ENCODE data around the gene ENPP5.

The ENPP5 gene

GRCh38 chr6:46116289-46116688 is 54.5 kb downstream of the ENPP5 start:
- H2AFZ ChIP-seq (ENCODE audit: low read length) = no peak overlapping the region
- H3K4me2 ChIP-seq (ENCODE audit: low read length) = no peak overlapping the region
- H3K36me3 ChIP-seq (ENCODE audit: insufficient read depth, low read length) = no peaks in the 10 kb centered on the region
- no peak overlapping the region for H3K27ac ChIP-seq (ENCODE audit: low read depth, low read length, poor library complexity, severe bottlenecking)
- no peaks in the 10 kb centered on the region for H3K27me3 ChIP-seq (ENCODE audit: insufficient read depth, low read length)
- peaks cover 3% of the 10 kb centered on the region; the same call in 1 of the 2 replicates for H3K9me3 ChIP-seq (ENCODE audit: low read length)
- no peak overlapping the region for H3K4me3 ChIP-seq (ENCODE audit: low read depth, low read length, poor library complexity, severe bottlenecking)
- H3K4me1 ChIP-seq (ENCODE audit: insufficient read depth, low read length, severe bottlenecking) = no peaks in the 10 kb centered on the region
- no peaks in the 10 kb centered on the region for H3F3A ChIP-seq (ENCODE audit: insufficient read depth, low read length)
- H3K9me2 ChIP-seq (ENCODE audit: low read depth, low read length) = no peaks in the 10 kb centered on the region
- no peaks in the 10 kb centered on the region for H3K79me2 ChIP-seq (ENCODE audit: insufficient read depth, low read length)
- no peak for TF ChIP-seq CTCF (IDR thresholded peaks at IDR 0.05; ENCODE audit: low read length)
- no peak for TF ChIP-seq EZH2 (IDR thresholded peaks at IDR 0.05; ENCODE audit: borderline replicate concordance, low read length)
- no peaks in the 10 kb centered on the region for H4K20me1 ChIP-seq (ENCODE audit: insufficient read depth, low read length)
- no peak overlapping the region for H3K9ac ChIP-seq (ENCODE audit: low read length)

GRCh38 chr6:46115634-46116033 is 55.1 kb downstream of the ENPP5 start:
- H3K4me1 ChIP-seq (ENCODE audit: insufficient read depth, low read length, severe bottlenecking) = no peaks in the 10 kb centered on the region

GRCh38 chr6:46113370-46113769 is 57.4 kb downstream of the ENPP5 start:
- Histone ChIP-seq H3K4me3 (ENCODE audit: low read depth, low read length, poor library complexity, severe bottlenecking) (no peak overlapping the region), H3K9ac (ENCODE audit: low read length) (no peak overlapping the region), H3K79me2 (ENCODE audit: insufficient read depth, low read length) (no peaks in the 10 kb centered on the region), H3K27ac (ENCODE audit: low read depth, low read length, poor library complexity, severe bottlenecking) (no peak overlapping the region), H3K4me2 (ENCODE audit: low read length) (no peak overlapping the region), H4K20me1 (ENCODE audit: insufficient read depth, low read length) (no peaks in the 10 kb centered on the region), H3K4me1 (ENCODE audit: insufficient read depth, low read length, severe bottlenecking) (no peaks in the 10 kb centered on the region), H3K27me3 (ENCODE audit: insufficient read depth, low read length) (no peaks in the 10 kb centered on the region), H3K9me2 (ENCODE audit: low read depth, low read length) (no peaks in the 10 kb centered on the region), H3F3A (ENCODE audit: insufficient read depth, low read length) (no peaks in the 10 kb centered on the region), H3K9me3 (ENCODE audit: low read length) (peaks cover 3% of the 10 kb centered on the region; the same call in 1 of the 2 replicates), H3K36me3 (ENCODE audit: insufficient read depth, low read length) (no peaks in the 10 kb centered on the region), H2AFZ (ENCODE audit: low read length) (no peak overlapping the region)
- TF ChIP-seq CTCF (IDR thresholded peaks at IDR 0.05; ENCODE audit: low read length) = no peak
- TF ChIP-seq EZH2 (IDR thresholded peaks at IDR 0.05; ENCODE audit: borderline replicate concordance, low read length) = no peak

More at GRCh38 chr6:46115634-46116033, 55.1 kb downstream of the ENPP5 start:
- Histone ChIP-seq H3K9me3 (ENCODE audit: low read length) (peaks cover 3% of the 10 kb centered on the region; the same call in 1 of the 2 replicates), H3F3A (ENCODE audit: insufficient read depth, low read length) (no peaks in the 10 kb centered on the region), H2AFZ (ENCODE audit: low read length) (no peak overlapping the region), H3K9me2 (ENCODE audit: low read depth, low read length) (no peaks in the 10 kb centered on the region), H3K27ac (ENCODE audit: low read depth, low read length, poor library complexity, severe bottlenecking) (no peak overlapping the region), H3K4me3 (ENCODE audit: low read depth, low read length, poor library complexity, severe bottlenecking) (no peak overlapping the region), H3K9ac (ENCODE audit: low read length) (no peak overlapping the region), H3K36me3 (ENCODE audit: insufficient read depth, low read length) (no peaks in the 10 kb centered on the region), H3K4me2 (ENCODE audit: low read length) (no peak overlapping the region), H4K20me1 (ENCODE audit: insufficient read depth, low read length) (no peaks in the 10 kb centered on the region), H3K79me2 (ENCODE audit: insufficient read depth, low read length) (no peaks in the 10 kb centered on the region), H3K27me3 (ENCODE audit: insufficient read depth, low read length) (no peaks in the 10 kb centered on the region)
- TF ChIP-seq EZH2 (IDR thresholded peaks at IDR 0.05; ENCODE audit: borderline replicate concordance, low read length) (no peak), CTCF (IDR thresholded peaks at IDR 0.05; ENCODE audit: low read length) (no peak)

Measured in OCI-LY1 (cell line).